Adrenal gland (tissue), 12 donors: ENCODE measurements around the gene LRRK1. TPM values are rescaled to one million over a fixed set of nuclear protein-coding genes. Genes with fewer than 3 reads are reported as not detected.

Experiments used
- DNase-seq, 7 donors: peaks; one replicate each; pipeline ENCODE4 v3.0.0-alpha.2; 2019 to 2020
- H3K27ac ChIP-seq, 5 donors: fragments of 200-600 bp; sonication (generic) in 4 of 5; 1 replicate in 3 of 5; 2 replicates in 2 of 5; pipeline versions ENCODE4 v1.5.1 to v1.8.0; 2016 to 2020; ENCODE audit warnings: mild to moderate bottlenecking in 1 of 5
- H3K27me3 ChIP-seq: fragments of 200-600 bp; 2 replicates; pipeline ENCODE4 v1.8.0; 2021
- H3K36me3 ChIP-seq, 2 donors: fragments of 200-600 bp; replicated peaks in 1 of 2; 1 replicate in 1 of 2; 2 replicates in 1 of 2; pipeline versions ENCODE4 v1.5.1 to v1.8.0; 2018 to 2022
- H3K4me1 ChIP-seq, 2 donors: fragments of 200-600 bp; replicated peaks in 1 of 2; 1 replicate in 1 of 2; 2 replicates in 1 of 2; pipeline versions ENCODE4 v1.5.1 to v1.8.0; 2018 to 2021
- H3K4me3 ChIP-seq, 4 donors: fragments of 200-600 bp; sonication (generic) in 3 of 4; one replicate each; pipeline ENCODE4 v1.5.1; 2016 to 2018
- H3K9me3 ChIP-seq, 3 donors: fragments of 200-600 bp; sonication (generic) in 1 of 3; replicated peaks in 1 of 3; 1 replicate in 2 of 3; 2 replicates in 1 of 3; pipeline versions ENCODE4 v1.5.1 to v1.8.0; 2016 to 2021
- CTCF ChIP-seq, 6 experiments: fragments of 450-650 bp in 4 of 6; fragments of 200-600 bp in 2 of 6; sonication (generic) in 1 of 6; IDR thresholded peaks; 1 replicate in 5 of 6; 2 replicates in 1 of 6; pipeline versions ENCODE4 v1.5.1 to v1.8.0; 2016 to 2021; ENCODE audit warnings: antibody characterized with exemption in 6 of 6, mild to moderate bottlenecking in 2 of 6, moderate library complexity in 1 of 6
- POLR2A ChIP-seq, 2 donors: fragments of 450-650 bp; IDR thresholded peaks; one replicate each; pipeline ENCODE4 v1.6.1; 2017; ENCODE audit warnings: antibody characterized with exemption in 2 of 2, mild to moderate bottlenecking in 2 of 2, moderate library complexity in 1 of 2
- WGBS, 4 donors: extraction: QIAGEN DNeasy Blood & Tissue Kit in 2 of 4; methylation state at CpG; one replicate each; pipeline versions ENCODE4 v1.1.5 to v1.1.7; 2013 to 2017; 5-methylcytosine and 5-hydroxymethylcytosine counted together
- intact Hi-C, 2 donors: fragments of 100-400 bp; cut with DNase I; formaldehyde crosslinking; loops; one replicate each; pipeline versions ENCODE4 v1.14.1 to v1.15.0; 2022 to 2023
- polyA plus RNA-seq, 3 donors: library from polyadenylated mRNA; stranded (reverse); fragments of 200-250 nt in 2 of 3; fragments of 350-450 nt in 1 of 3; fragmentation: Illumina TruSeq in 1 of 3; extraction: RNeasy Lipid Tissue Mini Kit (QIAGEN cat#74804) in 1 of 3; gene quantifications; one replicate each; pipeline ENCODE4 v1.2.3, GENCODE V29; 2013 to 2014
- total RNA-seq, 9 donors: library from RNA; depleted of rRNA in 4 of 9; stranded (reverse); fragments of >200 nt in 4 of 9; fragments of 120-200 nt in 1 of 9; fragmentation: NEBNext Ultra II Directional in 1 of 9; extraction: Animal tissue kit (Norgen Biotek cat#: 25700) in 1 of 9; gene quantifications; one replicate each; pipeline versions ENCODE4 v1.1.0 to v1.2.4, GENCODE V29; 2013 to 2023
- donor health status: healthy with polysubstance abuse.
- donor health status: Bipolar disorder and iron deficiency.
- donor health status: DM: yes; HTN: yes; CAD: no.
- donor health status: DM: no; HTN: no; CAD: no.
- donor health status: DM: no; HTN: no; CAD: no.
- donor health status: DM: yes; HTN: yes; CAD: no.

The LRRK1 gene
- total and polyA plus RNA-seq, 12 donors = 0.44 to 13.1 (median 7.7) TPM

DNA sequence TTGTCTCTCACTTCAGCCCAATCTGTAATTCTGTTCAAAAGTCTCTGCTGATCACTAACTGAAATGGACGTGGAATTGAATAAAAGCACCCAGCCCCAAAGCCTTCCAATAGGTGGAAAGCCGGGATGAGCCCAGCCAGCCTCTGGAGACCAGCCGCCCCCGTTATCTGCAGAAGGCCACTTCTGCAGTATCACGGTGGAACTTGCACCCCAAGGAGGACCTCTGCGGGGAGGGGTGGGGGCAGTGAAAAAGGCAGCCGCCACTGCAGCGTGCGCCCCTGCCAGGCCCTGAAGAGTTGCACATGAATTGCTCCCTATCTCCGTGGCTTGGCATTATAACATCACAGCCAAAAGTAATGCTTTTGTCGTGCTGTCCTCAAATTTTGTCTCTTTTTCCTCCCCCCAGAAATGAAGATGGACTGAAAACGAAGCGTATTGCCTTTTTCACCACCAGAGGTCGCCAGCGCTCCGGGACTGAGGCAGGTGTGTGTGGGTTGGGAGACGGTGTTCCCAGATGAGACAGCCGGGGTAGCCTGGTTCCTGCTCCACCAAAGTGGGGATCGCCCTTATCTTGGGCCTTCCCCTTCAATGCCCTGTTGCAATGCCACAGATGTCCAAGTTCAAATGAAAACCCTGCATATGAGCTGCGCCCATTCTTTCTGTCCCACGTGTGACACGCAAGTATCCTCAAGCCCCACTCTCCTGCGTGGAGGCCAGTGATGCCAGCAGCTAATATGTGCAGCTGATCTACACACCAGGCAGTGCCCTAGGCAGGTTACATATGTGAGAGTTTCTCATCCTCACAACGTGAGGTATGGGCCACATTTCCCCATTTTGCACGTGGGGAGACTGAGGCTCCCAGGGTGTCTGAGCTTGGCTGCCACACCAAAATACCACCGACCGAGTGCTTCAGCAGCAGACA lies 96.0 kb downstream of the LRRK1 start:
- peaks cover 5% of the 10 kb centered on the region for H3K27me3 ChIP-seq
- H3K4me1 ChIP-seq = peaks cover 0 to 16% of the 10 kb centered on the region in 2 donors
- H3K9me3 ChIP-seq = no peaks in the 10 kb centered on the region
- TF ChIP-seq POLR2A (IDR thresholded peaks at IDR 0.05) = no peak
- TF ChIP-seq CTCF (IDR thresholded peaks at IDR 0.05) = peak; percentile 83 to 92 (median 88)
- peak; percentile 72 to 87 (median 77) for DNase-seq
- intact Hi-C loops = loop anchor here (2.0 to 5.0 kb wide), 3 partner anchors 72 to 247 kb away; no protein-coding TSS in a partner anchor
- H3K4me3 ChIP-seq = no peak overlapping the region
- WGBS, 4 donors = 43 to 47% (median 45%) methylated on average over 22 to 27 of the region's 27 CpGs
- H3K27ac ChIP-seq = no peak overlapping the region
- peaks cover 0 to 9% of the 10 kb centered on the region in 2 donors for H3K36me3 ChIP-seq

DNA sequence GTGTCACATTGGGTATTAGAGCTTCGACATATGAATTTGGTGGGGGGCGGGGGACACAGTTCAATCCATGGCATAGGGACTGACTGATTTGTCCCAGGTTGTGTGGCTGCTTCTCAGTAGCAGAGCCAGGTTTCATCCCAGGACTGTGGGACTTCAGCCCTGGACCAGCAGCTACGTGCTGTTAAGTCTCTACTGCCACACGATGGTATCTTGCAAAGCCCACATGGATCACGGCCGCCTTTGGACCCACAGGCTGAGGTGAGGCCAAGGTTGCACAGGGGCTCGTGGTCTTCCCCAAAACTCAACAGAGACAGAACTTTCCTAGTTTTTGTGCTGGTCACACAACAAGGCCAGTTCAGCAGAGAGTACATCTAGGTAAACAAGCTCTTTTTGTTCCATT lies 97.4 kb downstream of the LRRK1 start:
- Histone ChIP-seq H3K4me1 (peaks cover 0 to 16% of the 10 kb centered on the region in 2 donors), H3K27ac (peak overlapping the region in 1 of 5 donors; percentile 61), H3K36me3 (peaks cover 0 to 8% of the 10 kb centered on the region in 2 donors), H3K27me3 (peaks cover 5% of the 10 kb centered on the region), H3K9me3 (no peaks in the 10 kb centered on the region), H3K4me3 (no peak overlapping the region)
- TF ChIP-seq CTCF (IDR thresholded peaks at IDR 0.05) (no peak), POLR2A (IDR thresholded peaks at IDR 0.05) (no peak)
- DNase-seq = peak in 2 of 7 donors; percentile 16 to 46
- intact Hi-C loops = loop anchor here in 1 of 2 donors (5.0 kb wide), 2 partner anchors 71 to 246 kb away; no protein-coding TSS in a partner anchor
- 85 to 92% (median 91%) methylated on average over 2 to 7 of the region's 7 CpGs for WGBS, 4 donors

DNA sequence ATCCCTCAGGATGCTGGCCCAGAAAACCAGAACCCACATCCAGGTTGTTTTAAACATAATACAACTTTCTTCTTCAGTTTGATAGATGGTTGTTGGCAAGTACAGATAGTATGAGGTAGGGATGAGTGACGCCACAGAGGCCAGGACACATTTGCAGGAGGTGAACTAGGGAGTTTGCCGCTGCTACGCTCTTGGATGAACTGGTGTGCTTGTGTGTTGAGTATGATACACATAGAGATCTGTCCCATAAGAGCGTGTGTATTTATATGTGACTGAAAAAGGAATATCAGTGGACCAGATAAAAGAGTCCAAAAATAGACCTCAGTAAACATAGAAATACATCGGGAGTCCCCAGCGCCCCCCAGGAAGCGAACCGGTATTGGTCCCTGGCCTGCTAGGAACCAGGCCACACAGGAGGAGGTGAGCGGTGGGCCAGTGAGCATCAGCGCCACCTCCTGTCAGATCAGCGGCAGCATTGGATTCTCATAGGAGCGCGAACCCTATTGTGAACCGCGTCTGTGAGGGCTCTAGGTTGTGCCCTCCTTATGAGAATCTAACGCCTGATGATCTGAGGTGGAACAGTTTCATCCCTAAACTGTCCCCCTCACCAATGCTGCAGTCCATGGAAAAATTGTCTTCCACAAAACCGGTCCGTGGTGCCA lies 98.1 kb downstream of the LRRK1 start:
- Histone ChIP-seq H3K27me3 (peaks cover 5% of the 10 kb centered on the region), H3K4me1 (peaks cover 0 to 16% of the 10 kb centered on the region in 2 donors), H3K9me3 (no peaks in the 10 kb centered on the region), H3K4me3 (no peak overlapping the region), H3K27ac (peak overlapping the region in 2 of 5 donors; percentile 47 to 61), H3K36me3 (peaks cover 0 to 8% of the 10 kb centered on the region in 2 donors)
- DNase-seq = peak in 2 of 7 donors; percentile 22 to 46
- intact Hi-C loops = loop anchor here in 1 of 2 donors (5.0 kb wide), 2 partner anchors 70 to 245 kb away; no protein-coding TSS in a partner anchor
- no peak for TF ChIP-seq POLR2A (IDR thresholded peaks at IDR 0.05)
- TF ChIP-seq CTCF (IDR thresholded peaks at IDR 0.05) = no peak
- WGBS, 4 donors = 71 to 83% (median 78%) methylated on average over 18 of the region's 18 CpGs

- 26 to 49% (median 42%) methylated on average over 1 of the region's 1 CpG for WGBS, 4 donors
- no peak overlapping the region for H3K4me3 ChIP-seq
- H3K36me3 ChIP-seq = peaks cover 0 to 8% of the 10 kb centered on the region in 2 donors
- peaks cover 5% of the 10 kb centered on the region for H3K27me3 ChIP-seq
- intact Hi-C loops = loop anchor here in 1 of 2 donors (5.0 kb wide), 2 partner anchors 69 to 244 kb away; no protein-coding TSS in a partner anchor
- H3K9me3 ChIP-seq = no peaks in the 10 kb centered on the region
- no peak for DNase-seq
- TF ChIP-seq CTCF (IDR thresholded peaks at IDR 0.05) (no peak), POLR2A (IDR thresholded peaks at IDR 0.05) (no peak)
- H3K27ac ChIP-seq = peak overlapping the region in 1 of 5 donors; percentile 45
- peaks cover 0 to 16% of the 10 kb centered on the region in 2 donors for H3K4me1 ChIP-seq
Observed at GRCh38 chr15:101018016-101018415, 98.9 kb downstream of the LRRK1 start.
